IPS-18c (cell line): ENCODE data around the gene TAOK1.
"Not testable (repeated sequence)": the region's sequence is repeated elsewhere in the genome, so short reads cannot be mapped to it uniquely, and the experiment has no call there.

Experiments
- H3K4me3 ChIP-seq: 2 replicates; pipeline ENCODE4 v1.7.0; 2013; ENCODE audit warnings: low read depth, mild to moderate bottlenecking, low read length, moderate library complexity; ENCODE audit not compliant: insufficient read depth
- H3K9me3 ChIP-seq: one replicate; pipeline ENCODE4 v1.6.1; 2013; ENCODE audit warnings: mild to moderate bottlenecking, low read length, moderate library complexity; ENCODE audit not compliant: control insufficient read depth, insufficient read depth

The TAOK1 gene

GRCh38 chr17:29475891-29476290 lies 85.7 kb downstream of the TAOK1 start:
- Histone ChIP-seq H3K9me3 (no peaks in the 10 kb centered on the region), H3K4me3 (no peak overlapping the region)

- H3K4me3 ChIP-seq, H3K9me3 ChIP-seq: not testable (repeated sequence)
Observed at GRCh38 chr17:29480249-29480928, 90.2 kb downstream of the TAOK1 start.

DNA sequence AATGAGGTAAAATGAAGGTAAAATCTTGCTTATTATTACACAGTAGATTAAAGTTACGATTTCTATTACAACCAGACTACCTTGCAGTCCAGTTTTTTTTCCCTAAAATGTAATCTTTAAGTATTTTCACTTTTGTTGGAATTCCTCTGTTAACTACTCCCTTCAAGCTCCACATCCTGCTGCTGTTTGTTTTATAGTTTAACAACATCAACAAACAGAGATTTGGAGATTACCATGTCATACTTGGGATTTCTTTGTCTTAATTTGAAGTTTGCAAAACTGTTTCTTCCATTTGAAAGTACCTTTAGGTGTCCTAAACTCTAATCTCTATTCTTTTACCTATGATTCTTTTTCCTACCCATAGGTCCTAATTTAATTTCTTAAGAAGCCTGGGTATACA lies 93.3 kb downstream of the TAOK1 start:
- Histone ChIP-seq H3K9me3 (no peaks in the 10 kb centered on the region), H3K4me3 (no peak overlapping the region)

DNA sequence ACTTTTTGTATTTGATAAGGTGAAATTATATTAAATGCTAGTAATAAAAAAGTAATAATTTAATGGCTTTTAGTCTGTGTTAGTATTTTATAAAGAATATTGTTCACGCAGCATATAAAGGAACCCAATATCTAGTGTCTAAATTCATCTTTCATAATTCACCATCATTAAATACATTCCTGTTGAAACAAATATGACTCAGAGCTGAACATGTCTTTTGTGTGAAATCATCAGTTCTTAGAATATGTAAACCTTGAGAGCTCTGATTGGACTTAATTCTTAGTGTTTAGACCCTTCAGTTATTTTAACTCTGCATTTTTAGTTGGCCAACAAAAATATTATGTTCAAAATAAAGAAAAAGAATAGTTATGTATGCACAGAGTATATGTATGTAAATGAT lies 104.8 kb downstream of the TAOK1 start:
- no peaks in the 10 kb centered on the region for H3K9me3 ChIP-seq

GRCh38 chr17:29504711-29505110 lies 114.5 kb downstream of the TAOK1 start:
- H3K4me3 ChIP-seq: no peak overlapping the region
- H3K9me3 ChIP-seq: no peaks in the 10 kb centered on the region

More for the DNA sequence above, 104.8 kb downstream of the TAOK1 start:
- no peak overlapping the region for H3K4me3 ChIP-seq

GRCh38 chr17:29505836-29506235 lies 115.7 kb downstream of the TAOK1 start:
- no peak overlapping the region for H3K4me3 ChIP-seq
- no peaks in the 10 kb centered on the region for H3K9me3 ChIP-seq

DNA sequence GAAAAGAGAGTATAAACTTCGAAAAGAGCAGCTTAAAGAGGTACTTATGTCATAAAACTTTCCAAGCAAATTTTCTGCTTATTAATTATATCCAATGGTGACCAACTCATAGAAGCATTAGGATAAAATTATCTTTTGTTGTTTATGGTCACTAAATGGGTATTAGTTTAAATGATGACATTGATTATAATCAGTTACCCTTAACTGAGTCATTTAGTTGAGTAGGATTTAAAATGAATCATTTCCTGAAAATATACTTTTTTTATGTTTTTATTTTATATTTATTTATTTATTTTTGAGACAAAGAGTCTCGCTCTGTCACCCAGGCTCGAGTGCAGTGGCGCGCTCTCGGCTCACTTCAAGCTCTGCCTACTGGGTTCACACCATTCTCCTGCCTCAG lies 120.8 kb downstream of the TAOK1 start:
- no peaks in the 10 kb centered on the region for H3K9me3 ChIP-seq

GRCh38 chr17:29514792-29515191 lies 124.6 kb downstream of the TAOK1 start:
- no peak overlapping the region for H3K4me3 ChIP-seq
- no peaks in the 10 kb centered on the region for H3K9me3 ChIP-seq

More for the DNA sequence above, 120.8 kb downstream of the TAOK1 start:
- H3K4me3 ChIP-seq: no peak overlapping the region

DNA sequence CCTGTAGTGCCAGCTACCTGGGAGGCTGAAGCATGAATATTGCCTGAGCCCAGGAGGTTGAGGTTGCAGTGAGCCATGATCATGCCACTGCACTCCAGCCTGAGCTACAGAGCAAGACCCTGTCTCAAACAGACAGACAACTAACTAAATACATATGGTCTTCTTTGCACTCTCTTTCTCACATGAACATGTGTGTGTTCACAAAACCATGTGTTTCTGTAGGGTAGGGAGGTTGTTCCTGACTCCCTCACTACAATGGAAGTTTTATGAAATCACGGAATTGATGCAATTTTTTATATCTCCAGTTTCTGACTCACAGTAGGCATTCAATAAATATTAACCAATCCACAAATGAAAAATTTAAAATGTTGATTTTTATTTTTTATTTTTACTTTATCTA lies 128.2 kb downstream of the TAOK1 start:
- Histone ChIP-seq H3K4me3 (no peak overlapping the region), H3K9me3 (no peaks in the 10 kb centered on the region)

GRCh38 chr17:29524692-29525091 lies 134.5 kb downstream of the TAOK1 start:
- no peaks in the 10 kb centered on the region for H3K9me3 ChIP-seq
- H3K4me3 ChIP-seq: no peak overlapping the region

DNA sequence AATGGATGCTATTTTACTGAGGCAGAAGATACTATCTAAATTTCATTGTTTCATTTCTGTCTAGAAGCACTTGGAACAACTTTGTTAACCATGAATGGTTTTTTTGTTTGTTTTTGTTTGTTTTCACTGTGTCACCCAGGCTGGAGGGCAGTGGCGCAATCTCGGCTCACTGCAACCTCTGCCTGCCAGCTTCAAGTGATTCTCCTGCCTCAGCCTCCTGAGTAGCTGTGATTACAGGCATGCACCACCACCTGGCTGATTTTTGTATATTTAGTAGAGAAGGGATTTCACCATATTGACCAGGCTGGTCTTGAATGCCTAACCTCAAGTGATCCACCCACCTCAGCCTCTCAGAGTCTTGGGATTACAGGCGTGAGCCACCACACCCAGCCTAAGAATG lies 136.2 kb downstream of the TAOK1 start:
- Histone ChIP-seq H3K4me3 (no peak overlapping the region), H3K9me3 (no peaks in the 10 kb centered on the region)

DNA sequence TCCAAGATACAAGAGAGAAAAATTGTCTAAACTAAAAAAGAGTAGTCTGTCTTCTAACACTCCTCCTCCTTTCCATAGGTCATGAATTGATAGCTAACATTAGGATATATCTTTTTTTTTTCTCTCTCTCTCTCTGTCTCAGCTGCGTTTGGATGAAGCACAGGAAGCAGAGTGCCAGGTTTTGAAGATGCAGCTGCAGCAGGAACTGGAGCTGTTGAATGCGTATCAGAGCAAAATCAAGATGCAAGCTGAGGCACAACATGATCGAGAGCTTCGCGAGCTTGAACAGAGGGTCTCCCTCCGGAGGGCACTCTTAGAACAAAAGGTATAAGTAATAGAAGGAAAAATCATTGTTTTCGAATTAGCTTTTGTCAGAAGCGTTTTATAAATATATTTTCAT lies 143.8 kb downstream of the TAOK1 start:
- H3K4me3 ChIP-seq: no peak overlapping the region
- no peaks in the 10 kb centered on the region for H3K9me3 ChIP-seq

DNA sequence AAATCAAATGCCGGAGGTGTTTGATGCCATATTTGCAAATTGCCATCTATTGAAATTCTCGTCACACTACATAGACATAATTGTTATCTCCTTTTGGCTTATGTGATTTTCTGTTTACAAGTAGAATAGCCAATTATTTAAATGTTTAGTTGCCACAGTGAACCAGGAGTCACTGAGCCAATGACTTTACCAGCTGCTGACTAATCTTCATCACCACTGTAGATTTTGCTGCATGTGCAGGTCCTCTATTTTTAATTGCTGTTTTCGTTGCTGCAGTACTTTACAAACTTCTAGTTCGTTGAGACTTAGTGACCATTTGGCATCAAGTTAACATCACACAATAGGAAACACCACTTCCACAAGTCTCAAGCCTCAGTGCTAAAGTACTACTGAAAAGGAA lies 153.9 kb downstream of the TAOK1 start:
- no peak overlapping the region for H3K4me3 ChIP-seq
- no peaks in the 10 kb centered on the region for H3K9me3 ChIP-seq

- H3K4me3 ChIP-seq: no peak overlapping the region
Observed at GRCh38 chr17:29546085-29546484, 155.9 kb downstream of the TAOK1 start.

GRCh38 chr17:29546830-29547229 lies 156.7 kb downstream of the TAOK1 start:
- H3K4me3 ChIP-seq: no peak overlapping the region
- H3K9me3 ChIP-seq: no peaks in the 10 kb centered on the region

More at GRCh38 chr17:29546085-29546484, 155.9 kb downstream of the TAOK1 start:
- no peaks in the 10 kb centered on the region for H3K9me3 ChIP-seq

GRCh38 chr17:29549177-29549923 lies 159.2 kb downstream of the TAOK1 start:
- Histone ChIP-seq H3K4me3 (no peak overlapping the region), H3K9me3 (peaks cover 2% of the 10 kb centered on the region)

DNA sequence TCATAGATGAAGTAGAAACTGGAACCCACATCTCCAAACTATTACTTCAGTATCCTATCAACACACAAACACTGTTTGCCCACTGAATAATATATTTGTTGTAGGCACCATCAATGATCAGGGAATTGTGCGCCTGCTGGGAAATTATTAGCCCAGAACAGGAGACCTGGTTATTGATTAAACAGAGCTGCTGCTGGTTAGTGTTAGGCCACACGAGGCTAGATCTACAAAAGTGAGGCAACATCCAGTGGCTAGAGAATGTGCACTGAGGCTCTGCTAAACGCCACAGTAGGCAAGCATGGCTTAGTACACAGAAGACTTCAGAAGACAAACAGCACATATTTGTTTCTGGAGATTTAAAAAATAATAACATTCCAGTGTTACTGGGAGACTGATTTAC lies 165.7 kb downstream of the TAOK1 start:
- no peak overlapping the region for H3K4me3 ChIP-seq
- peaks cover 2% of the 10 kb centered on the region for H3K9me3 ChIP-seq

DNA sequence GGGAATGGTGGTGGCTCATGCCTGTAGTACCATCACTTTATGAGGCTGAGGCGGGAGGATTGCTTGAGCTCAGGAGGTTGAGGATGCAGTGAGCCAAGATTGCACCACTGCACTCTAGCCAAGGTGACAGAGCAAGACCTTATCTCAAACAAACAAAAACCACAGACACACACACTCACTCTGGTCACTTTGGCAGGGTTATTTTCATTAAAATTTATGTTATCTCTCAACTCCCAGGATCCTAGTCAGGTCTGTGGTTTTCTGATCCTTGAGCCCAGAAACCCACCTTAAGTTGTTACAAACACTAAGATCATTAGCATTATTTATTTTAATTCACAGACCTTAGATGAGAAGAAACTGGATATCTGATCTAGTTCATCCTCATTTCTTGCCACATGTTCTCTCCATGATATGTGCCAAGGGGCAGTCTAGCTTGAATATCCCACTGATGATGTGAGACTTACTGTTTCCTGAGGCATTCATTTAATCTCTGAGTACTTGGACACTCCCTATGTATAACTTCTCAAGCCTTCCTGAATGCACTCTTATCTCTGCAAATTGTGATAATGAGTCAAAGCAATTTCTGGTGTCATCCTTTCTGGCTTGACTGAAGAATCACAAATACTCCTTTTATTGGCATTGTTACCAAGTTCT lies 167.0 kb downstream of the TAOK1 start:
- Histone ChIP-seq H3K4me3 (no peak overlapping the region), H3K9me3 (peaks cover 2% of the 10 kb centered on the region)
